ENCODE data around the gene PARP4.
"Not testable (repeated sequence)": the region's sequence is repeated elsewhere in the genome, so short reads cannot be mapped to it uniquely, and the experiment has no call there.

The PARP4 gene

DNA sequence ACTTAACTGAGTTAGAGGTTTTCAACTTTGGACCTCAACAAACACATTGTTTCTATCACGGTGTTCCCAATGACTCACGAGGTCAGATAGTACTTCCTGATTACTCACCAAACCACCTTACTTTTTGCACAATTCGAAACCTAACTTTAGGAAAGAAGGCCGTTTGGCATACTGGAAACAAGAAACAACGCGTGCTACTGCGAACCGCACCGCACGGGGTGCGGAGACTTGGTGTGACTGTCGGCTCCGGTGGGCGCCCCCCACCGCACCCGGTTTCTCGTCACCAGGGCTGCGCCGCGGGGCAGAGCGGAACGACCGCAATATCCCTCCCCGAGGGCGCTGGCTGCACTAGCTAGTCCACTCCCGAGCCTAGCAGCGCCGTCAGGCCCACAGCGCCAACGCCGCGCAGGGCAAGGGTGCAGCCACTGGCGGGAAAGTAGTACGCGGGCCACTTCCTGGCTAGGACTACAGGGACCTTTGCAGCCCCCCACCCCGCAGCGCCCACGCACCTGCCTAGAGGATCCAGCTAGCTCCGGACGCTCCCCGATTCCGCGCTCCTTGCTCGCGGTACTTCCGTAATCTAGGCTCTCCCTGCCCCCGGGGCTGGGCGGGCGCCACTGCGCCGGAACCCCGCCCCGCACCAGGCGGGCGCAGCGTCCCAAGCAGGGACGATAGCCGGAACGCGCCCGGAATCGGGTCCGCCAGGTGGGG lies at the start of gene PARP4:
TSS of gene PARP4 (minus strand) at position 582 of the 711 bp plus-strand sequence. CDS start 9,002 bp downstream, outside the sequence.
- DNase-seq (ENCODE audit: low spot score) (peak; percentile 82), FAIRE-seq (no peak)

DNA sequence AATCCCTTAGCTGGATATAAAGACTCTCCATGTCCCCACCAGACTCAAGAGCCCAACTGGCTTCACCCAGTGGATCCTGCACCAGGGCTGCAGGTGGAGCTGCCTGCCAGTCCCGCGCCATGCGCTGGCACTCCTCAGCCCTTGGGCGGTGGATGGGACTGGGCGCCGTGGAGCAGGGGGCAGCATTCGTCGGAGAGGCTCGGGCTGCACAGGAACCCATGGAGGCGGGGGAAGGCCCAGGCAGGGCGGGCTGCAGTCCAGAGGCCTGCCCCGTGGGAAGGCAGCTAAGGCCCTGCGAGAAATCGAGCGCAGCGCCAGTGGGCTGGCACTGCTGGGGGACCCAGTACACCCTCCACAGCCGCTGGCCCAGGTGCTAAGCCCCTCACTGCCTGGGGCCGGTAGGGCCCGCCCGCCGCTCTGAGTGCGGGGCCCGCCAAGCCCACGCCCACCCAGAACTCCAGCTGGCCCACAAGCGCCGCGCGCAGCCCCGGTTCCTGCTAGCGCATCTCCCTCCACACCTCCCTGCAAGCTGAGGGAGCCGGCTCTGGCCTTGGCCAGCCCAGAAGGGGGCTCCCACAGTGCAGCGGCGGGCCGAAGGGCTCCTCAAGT lies 48.1 kb upstream of the PARP4 start:
- FAIRE-seq; DNase-seq (ENCODE audit: low spot score): not testable (repeated sequence)

DNA sequence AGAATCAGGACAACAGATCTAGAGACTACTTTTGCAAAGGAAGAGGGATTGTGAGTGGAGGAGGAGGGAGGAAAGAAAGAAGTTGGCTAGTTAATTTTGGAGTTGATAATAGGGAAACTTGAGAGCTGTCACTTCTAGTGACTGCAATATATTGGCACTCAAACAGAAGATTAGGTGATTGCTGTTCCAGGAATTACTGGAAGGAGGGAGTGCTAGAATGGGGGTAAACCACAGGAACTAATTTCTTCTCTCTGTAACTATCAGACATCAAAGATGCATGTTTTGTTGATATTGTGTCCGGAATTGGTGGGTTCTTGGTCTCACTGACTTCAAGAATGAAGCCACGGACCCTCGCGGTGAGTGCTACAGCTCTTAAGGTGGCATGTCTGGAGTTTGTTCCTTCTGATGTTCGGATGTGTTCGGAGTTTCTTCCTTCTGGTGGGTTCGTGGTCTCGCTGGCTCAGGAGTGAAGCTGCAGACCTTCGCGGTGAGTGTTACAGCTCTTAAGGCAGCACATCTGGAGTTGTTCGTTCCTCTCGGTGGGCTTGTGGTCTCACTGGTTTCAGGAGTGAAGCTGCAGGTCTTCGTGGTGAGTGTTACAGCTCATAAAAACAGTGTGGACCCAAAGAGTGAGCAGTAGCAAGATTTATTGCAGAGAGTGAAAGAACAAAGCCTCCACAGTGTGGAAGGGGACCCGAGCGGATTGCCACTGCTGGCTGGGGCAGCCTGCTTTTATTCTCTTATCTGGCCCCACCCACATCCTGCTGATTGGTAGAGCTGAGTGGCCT lies 47.0 kb upstream of the PARP4 start:
- not testable (repeated sequence) for FAIRE-seq; DNase-seq (ENCODE audit: low spot score)

DNA sequence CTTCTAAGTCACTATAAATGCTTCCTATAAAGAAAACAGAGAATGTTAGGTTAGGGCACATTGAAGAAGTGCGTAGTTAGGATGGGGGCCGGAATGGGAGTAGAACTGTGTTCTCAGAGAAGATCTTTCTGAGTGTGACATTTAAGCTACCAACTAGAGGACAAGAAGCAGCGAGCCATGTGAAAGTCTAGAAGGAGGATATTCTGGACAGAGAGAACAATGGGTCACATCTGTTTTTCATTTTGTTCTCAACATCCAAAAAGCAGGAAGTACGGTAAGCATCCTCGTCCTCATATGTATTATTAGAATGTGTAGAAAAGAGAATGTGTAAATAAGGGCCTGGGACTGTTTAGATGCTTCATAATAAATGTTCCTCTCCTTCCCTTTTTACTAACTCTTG lies 44.5 kb upstream of the PARP4 start:
- DNase-seq (ENCODE audit: low spot score): no peak

DNA sequence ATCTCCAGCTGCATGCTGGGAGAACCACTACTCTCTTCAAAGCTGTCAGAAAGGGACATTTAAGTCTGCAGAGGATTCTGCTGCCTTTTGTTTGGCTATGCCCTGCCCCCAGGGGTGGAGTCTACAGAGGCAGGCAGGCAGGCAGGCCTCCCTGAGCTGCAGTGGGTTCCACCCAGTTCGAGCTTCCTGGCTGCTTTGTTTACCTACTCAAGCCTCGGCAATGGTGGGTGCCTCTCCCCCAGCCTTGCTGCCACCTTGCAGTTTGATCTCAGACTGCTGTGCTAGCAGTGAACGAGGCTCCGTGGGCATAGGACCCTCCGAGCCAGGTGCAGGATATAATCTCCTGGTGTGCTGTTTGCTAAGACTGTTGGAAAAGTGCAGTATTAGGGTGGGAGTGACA lies 41.3 kb upstream of the PARP4 start:
- FAIRE-seq; DNase-seq (ENCODE audit: low spot score): not testable (repeated sequence)

More for the DNA sequence above, 44.5 kb upstream of the PARP4 start:
- no peak for FAIRE-seq

GRCh38 chr13:24541476-24542352 lies 29.1 kb upstream of the PARP4 start:
- FAIRE-seq: peak; percentile 37
- not testable (repeated sequence) for DNase-seq (ENCODE audit: low spot score)

DNA sequence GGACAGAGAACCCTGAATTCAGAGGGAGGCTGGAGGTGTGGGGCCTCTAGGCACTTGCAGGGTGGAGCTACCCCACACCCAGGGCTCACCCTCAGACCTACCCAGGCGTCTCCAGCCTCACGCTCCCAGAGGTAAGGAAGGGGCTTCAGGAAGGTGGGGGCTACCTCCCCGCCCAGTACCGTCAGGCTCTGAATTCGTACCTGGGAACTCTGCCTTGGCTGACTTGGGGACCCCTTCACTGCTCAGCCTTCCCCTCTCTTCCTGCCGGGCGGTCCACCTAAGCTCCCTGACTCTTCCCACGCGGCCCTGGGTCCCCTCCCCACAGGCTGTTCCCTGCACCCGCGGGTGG lies 28.5 kb upstream of the PARP4 start:
- no peak for FAIRE-seq

DNA sequence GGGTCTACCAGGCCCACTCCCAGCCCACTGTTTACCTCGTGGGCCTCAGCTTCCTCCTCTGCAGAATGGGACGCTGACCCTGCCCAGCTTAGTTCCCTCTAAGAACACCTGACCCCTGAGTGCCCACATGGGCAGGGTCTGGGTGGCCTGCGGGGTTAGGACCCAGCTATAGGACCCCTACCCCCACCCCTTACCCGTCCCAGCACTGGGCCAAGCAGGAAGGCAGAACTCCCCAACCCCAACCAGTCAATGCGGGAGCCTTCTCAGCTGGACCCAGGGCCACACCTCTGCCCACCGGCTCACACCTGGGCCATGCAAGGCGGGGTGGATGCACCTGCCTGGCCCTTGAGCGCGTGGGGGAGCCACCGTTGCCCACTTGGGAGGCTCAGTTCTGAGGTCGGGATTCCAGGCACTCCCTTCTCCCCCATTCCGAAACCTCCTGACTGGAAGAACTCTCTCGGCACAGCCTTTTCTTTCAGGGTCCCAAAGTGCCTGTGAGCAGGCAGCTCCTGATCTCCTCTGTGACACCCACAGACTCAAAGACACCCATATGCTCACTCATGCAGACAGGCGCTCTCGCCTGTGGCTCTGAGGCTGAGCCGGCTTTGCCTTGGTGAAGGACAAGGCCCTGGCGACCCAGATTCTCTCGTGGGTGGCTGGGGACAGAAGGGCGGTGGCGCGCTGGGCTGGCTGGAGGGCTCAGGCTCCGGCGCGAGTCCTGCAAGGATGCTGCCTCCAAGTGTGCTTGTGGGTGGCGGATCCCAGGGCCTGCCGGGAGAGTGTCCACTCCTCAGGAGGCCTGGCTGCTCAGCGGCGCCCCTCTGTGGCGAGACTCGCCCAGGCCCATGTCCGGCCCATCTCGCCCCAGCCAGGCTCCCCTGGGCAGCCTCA lies 27.9 kb upstream of the PARP4 start:
- DNase-seq (ENCODE audit: low spot score) (no peak), FAIRE-seq (no peak)

More for the DNA sequence above, 28.5 kb upstream of the PARP4 start:
- DNase-seq (ENCODE audit: low spot score): no peak

GRCh38 chr13:24539500-24540165 lies 27.1 kb upstream of the PARP4 start:
- DNase-seq (ENCODE audit: low spot score) (no peak), FAIRE-seq (no peak)

GRCh38 chr13:24529478-24529877 lies 16.9 kb upstream of the PARP4 start:
- no peak for DNase-seq (ENCODE audit: low spot score)
- no peak for FAIRE-seq

- DNase-seq (ENCODE audit: low spot score) (no peak), FAIRE-seq (no peak)
Observed at GRCh38 chr13:24528816-24529398, 16.3 kb upstream of the PARP4 start.

- FAIRE-seq (no peak), DNase-seq (ENCODE audit: low spot score) (no peak)
Observed at GRCh38 chr13:24527266-24527775, 14.7 kb upstream of the PARP4 start.

- DNase-seq (ENCODE audit: low spot score) (no peak), FAIRE-seq (no peak)
Observed at GRCh38 chr13:24520733-24521132, 8.2 kb upstream of the PARP4 start.

- FAIRE-seq (no peak), DNase-seq (ENCODE audit: low spot score) (no peak)
Observed at GRCh38 chr13:24516919-24517318, 4.3 kb upstream of the PARP4 start.

- FAIRE-seq (no peak), DNase-seq (ENCODE audit: low spot score) (no peak)
Observed at GRCh38 chr13:24512908-24513213, 283 bp upstream of the PARP4 start.

GRCh38 chr13:24511816-24512196 lies 772 bp downstream of the PARP4 start:
- DNase-seq (ENCODE audit: low spot score): no peak

DNA sequence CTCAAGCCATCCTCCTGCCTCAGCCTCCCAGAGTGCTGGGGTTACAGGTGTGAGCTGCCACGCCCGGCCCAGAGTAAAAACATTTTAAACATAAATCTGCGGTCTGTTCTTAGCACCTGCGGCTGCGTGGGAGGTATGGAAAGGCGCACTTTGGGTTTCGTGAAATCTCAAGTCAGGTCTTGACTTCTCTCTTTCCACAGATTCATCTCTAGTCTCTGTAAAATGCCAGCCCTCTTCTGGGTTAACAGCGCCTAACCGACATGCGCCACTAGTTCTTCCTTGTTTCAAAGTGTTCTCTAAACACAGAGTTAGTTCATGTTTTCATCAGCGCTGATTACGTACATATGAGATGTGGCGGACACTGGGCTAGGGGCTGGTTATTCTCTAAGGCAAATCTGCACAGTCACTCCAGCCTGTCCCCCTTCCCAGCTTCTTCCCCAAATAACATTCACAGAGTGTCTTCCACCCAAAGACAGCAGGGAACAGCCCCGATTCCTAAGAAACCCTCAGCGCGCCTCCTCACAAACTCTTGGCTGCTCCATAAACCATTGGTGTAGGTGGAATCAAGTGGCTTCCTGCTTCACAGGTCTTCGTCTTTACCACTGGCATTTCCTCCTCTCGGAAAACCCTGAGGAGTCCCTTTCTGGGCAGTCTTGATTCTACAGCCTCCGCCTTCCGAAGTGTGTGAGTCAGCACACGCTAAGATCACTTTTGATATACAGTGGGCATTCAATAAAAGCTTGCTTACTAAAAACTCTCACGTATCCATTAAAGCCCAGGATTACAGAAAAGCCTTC lies 1.4 kb downstream of the PARP4 start:
- FAIRE-seq: no peak
- peak; percentile 51 for DNase-seq (ENCODE audit: low spot score)

More at GRCh38 chr13:24511816-24512196, 772 bp downstream of the PARP4 start:
- FAIRE-seq: no peak

- DNase-seq (ENCODE audit: low spot score) (no peak), FAIRE-seq (no peak)
Observed at GRCh38 chr13:24506698-24507335, 5.8 kb downstream of the PARP4 start.
